HG03521 (cell line): ENCODE results near the gene ARL4C.

ENCODE experiments used
- ATAC-seq: cut with Tn5 transposase; IDR thresholded peaks from one replicate; pipeline ENCODE4 v1.9.1; 2021; ENCODE audit warnings: mild to moderate bottlenecking, moderate library complexity; ENCODE audit not compliant: unreplicated experiment

ARL4C gene

DNA sequence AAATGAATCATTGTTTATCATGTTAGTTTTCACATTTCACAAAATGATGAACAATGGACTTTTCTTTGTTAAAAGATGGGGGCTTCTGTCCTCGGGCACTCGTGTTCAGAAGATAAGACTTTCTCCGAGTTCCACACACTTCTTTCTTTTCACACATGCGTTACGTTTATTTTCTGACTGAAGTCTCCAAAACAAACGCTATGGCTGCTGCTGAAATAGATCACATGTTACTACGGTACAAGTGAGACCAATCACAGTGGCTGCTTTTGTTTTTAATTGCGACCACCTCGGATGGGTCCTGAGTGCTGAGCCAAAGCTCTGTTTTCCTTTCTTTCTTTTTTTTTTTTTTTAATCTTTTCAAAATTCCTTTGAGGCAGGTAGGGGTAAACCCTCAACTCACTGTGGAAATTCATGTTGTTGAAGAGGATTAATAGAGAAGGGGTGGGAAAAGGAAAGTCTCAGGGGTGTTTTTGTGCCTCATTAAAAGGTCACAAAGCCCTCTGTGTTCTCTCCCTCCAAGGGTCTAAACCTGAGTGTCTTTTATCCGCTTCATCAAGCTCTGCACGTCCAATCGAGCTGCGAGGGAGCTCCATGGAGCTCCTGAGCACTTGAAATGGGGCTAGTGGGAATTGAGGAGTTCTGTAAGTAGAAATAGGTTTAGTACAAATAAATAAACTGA is 48.2 kb downstream of the ARL4C start:
- no peak for ATAC-seq

DNA sequence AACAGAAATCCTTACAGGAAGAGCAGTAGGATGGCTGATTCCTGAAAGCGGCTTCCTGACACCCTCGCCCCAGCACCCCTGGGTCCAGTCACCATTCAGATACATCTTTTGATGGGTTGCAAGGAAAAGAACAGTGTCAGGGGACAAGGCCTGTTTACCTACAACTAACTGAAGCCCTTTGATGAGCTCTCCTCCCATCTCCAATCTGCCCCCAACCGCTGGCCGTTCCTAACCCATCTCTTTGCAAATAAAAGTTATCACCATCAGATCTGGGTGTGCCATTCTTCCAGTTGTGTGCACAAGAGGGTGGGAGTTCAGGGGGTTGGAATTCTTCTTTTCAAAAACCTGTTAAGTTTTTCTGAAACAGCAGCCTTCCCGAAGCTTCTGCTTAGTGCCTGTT is 48.9 kb downstream of the ARL4C start:
- ATAC-seq, result no peak

DNA sequence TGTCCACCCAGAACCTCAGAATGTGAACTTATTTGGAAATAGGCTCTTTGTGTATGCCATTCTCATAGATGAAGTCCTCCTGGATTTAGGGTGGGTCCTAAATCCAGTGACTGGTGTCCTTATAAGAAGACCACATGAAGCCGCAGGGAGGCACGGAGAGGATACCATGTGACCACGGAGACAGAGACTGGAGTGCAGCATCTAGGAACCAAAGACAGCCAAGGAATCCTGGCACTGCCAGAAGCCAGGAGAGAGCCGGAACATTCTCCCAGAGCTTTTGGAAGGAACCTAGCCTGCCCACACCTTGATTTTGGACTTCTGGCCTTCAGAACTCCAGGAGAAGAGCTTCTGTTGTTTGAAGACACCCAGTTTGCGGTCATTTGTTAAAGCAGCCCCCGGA is 49.7 kb downstream of the ARL4C start:
- ATAC-seq, result no peak

DNA sequence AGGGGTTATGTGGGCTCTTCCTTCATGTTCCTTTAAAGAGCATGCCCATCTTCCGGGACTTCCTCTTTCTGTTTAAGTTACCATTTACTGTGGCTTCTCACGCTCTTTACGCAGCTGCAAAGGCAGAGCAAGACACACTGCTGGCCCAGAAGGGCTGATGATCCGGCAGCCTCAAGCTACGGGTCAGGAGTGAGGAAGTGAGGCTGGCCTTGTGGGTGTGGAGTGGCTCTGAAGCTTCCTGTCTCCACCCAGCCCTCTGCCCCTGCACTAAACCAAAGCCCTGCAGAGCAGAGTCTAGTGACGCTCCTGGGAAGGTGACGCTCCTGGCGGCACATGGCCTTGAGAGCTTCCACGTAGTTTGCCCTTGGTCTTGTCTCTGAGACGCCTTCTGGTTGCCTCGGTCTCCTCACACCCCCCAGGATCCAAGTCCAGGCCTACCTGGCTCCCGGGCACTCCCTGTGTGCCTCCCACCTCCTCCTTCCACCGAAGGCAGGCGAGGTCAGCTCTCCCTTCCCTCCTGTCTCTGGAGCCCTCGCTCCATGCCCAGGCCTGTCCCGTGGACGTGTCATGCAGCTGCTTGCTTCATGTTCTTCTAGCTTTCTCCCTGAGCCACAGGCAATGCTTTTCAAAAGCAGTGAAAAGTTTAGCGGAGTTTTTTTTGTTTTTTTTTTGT is 50.3 kb downstream of the ARL4C start:
- ATAC-seq, result peak; percentile 93

DNA sequence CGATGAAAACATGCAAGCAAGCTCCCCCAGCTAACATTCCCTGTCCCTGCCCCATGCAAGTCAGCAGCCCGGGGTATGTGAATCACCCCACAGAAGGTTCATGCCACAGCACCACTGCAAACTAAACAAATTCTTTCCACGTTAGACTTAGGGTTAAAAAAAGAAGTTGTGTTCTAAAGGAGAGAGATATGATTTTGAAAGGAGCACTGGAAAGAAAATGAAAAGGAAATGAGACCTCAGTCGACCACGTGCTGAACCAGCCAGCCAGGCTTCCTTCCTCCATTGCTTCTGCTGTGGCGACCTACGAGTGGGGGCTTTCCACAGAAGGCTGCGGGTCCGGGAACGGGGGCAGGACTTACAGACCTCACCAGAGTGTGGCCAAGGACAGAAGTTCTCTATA is 52.0 kb downstream of the ARL4C start:
- no peak for ATAC-seq

DNA sequence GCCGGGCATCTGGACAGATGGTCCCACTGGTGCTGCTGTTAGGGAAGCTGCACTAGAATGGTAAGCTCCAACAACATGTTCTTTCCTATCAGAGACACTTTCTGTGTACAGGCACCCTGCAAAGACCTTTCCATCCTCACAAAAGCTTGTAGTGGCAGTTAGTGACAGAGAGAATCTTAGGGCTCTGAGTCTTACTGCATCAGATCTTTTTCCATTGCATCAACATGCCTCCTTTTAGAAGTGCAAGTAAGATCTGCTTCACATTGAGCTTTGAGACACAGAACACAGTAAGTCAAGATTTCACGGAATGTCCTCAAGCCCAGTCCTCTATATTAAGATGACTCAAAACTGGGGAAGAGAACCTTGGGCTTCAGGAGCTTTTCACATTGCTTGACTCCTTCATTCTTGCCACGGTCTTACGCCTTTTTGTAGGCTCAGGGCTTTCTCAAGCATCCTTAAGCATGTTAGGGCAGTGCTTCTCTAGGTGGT is 52.6 kb downstream of the ARL4C start:
- ATAC-seq, result no peak
